Hepatocyte (in vitro differentiated cells): ENCODE data around the gene NCOA3.

Experiments used
- CTCF ChIP-seq: fragments of 200-600 bp; sonication (generic); IDR thresholded peaks from 2 replicates; pipeline ENCODE4 v1.5.1; 2016; ENCODE audit warnings: antibody characterized with exemption, mild to moderate bottlenecking; ENCODE audit not compliant: poor library complexity
- EZH2 ChIP-seq: fragments of 200-600 bp; sonication (generic); IDR thresholded peaks from 2 replicates; pipeline ENCODE4 v1.6.1; 2016; ENCODE audit warnings: antibody characterized with exemption, mild to moderate bottlenecking, borderline replicate concordance
- EZH2phosphoT487 ChIP-seq: fragments of 200-600 bp; sonication (generic); IDR thresholded peaks from one replicate; pipeline ENCODE4 v1.6.1; 2018; ENCODE audit warnings: antibody characterized with exemption, mild to moderate bottlenecking, low read depth, moderate library complexity; ENCODE audit not compliant: unreplicated experiment, severe bottlenecking

GRCh38 chr20:47506335-47506734, 4.6 kb downstream of the NCOA3 start:
- TF ChIP-seq CTCF (no peak), EZH2phosphoT487 (no peak), EZH2 (no peak)
